ENCODE data around the gene ARHGAP21.
"Not testable (repeated sequence)": the region's sequence is repeated elsewhere in the genome, so short reads cannot be mapped to it uniquely, and the experiment has no call there.

ARHGAP21 gene

GRCh38 chr10:24723788-24724380 lies at the start of gene ARHGAP21:
Gene ARHGAP21 (minus strand): TSS chr10:24723887. CDS start chr10:24721899, 1,988 bp downstream.
- DNase-seq: peak; percentile 21 to 25

- no peak for DNase-seq
These were observed 48.4 kb upstream of the ARHGAP21 start for GRCh38 chr10:24771943-24772694.

GRCh38 chr10:24764991-24765390 lies 41.3 kb upstream of the ARHGAP21 start:
- not testable (repeated sequence) for DNase-seq

GRCh38 chr10:24762966-24763623 lies 39.4 kb upstream of the ARHGAP21 start:
- no peak for DNase-seq

- no peak for DNase-seq
These were observed 38.7 kb upstream of the ARHGAP21 start for GRCh38 chr10:24762161-24762924.

- no peak for DNase-seq
These were observed 36.0 kb upstream of the ARHGAP21 start for GRCh38 chr10:24759672-24760071.

- DNase-seq: not testable (repeated sequence)
These were observed 34.6 kb upstream of the ARHGAP21 start for GRCh38 chr10:24758254-24758653.

GRCh38 chr10:24756283-24756682 lies 32.6 kb upstream of the ARHGAP21 start:
- no peak for DNase-seq

- DNase-seq: no peak
These were observed 28.0 kb upstream of the ARHGAP21 start for GRCh38 chr10:24751716-24752115.

- no peak for DNase-seq
These were observed 27.0 kb upstream of the ARHGAP21 start for GRCh38 chr10:24750695-24751094.

GRCh38 chr10:24748214-24748613 lies 24.5 kb upstream of the ARHGAP21 start:
- no peak for DNase-seq

GRCh38 chr10:24744946-24745345 lies 21.3 kb upstream of the ARHGAP21 start:
- no peak for DNase-seq

- DNase-seq: no peak
These were observed 17.0 kb upstream of the ARHGAP21 start for GRCh38 chr10:24740714-24741113.

- no peak for DNase-seq
These were observed 13.3 kb upstream of the ARHGAP21 start for GRCh38 chr10:24737001-24737400.

- DNase-seq: no peak
These were observed 8.3 kb upstream of the ARHGAP21 start for GRCh38 chr10:24731942-24732341.

- no peak for DNase-seq
These were observed 7.1 kb upstream of the ARHGAP21 start for GRCh38 chr10:24730811-24731210.

- no peak for DNase-seq
These were observed 4.1 kb upstream of the ARHGAP21 start for GRCh38 chr10:24727786-24728185.

- no peak for DNase-seq
These were observed 2.9 kb upstream of the ARHGAP21 start for GRCh38 chr10:24726626-24727025.

GRCh38 chr10:24726029-24726428 lies 2.3 kb upstream of the ARHGAP21 start:
- DNase-seq: not testable (repeated sequence)

- DNase-seq: peak; percentile 75 to 90
These were observed 918 bp upstream of the ARHGAP21 start for GRCh38 chr10:24724381-24725228.

GRCh38 chr10:24723386-24723787 lies 300 bp downstream of the ARHGAP21 start:
- no peak for DNase-seq

- DNase-seq: no peak
These were observed 856 bp downstream of the ARHGAP21 start for GRCh38 chr10:24722676-24723385.
